ENCODE measurements around the gene PTGDS.
A peak's percentile ranks its signal among the peaks of the same experiment; 100 is the strongest.

PTGDS gene

DNA sequence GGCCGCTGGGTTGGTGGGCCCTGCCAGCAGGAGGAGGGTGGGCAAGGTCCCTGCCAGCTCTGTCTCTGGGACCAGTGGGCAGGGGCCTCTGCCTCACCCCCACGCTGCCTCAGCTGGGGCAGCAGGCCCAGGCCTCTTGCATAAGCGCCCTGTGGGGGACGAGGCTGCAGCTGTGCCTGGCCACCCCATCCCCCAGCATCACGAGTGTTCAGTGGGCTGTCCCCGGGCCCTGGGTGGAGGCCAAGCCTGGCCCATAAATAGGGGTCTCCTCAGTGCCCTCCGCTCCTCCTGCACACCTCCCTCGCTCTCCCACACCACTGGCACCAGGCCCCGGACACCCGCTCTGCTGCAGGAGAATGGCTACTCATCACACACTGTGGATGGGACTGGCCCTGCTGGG, at the start of gene PTGDS:
TSS of gene PTGDS (plus strand) at position 282 of the 400 bp plus-strand sequence. CDS start at position 357, 75 bp downstream.
- H3K9me3 Mint-ChIP-seq: no peaks in the 10 kb centered on the region
- no peaks in the 10 kb centered on the region for H3K27me3 Mint-ChIP-seq
- H3K4me3 Mint-ChIP-seq: no peak within 1 kb of the TSS
- H3K36me3 Mint-ChIP-seq (ENCODE audit: low read depth): no peaks in the 10 kb centered on the region
- no peak within 1 kb of the TSS for H3K27ac Mint-ChIP-seq
- H3K4me1 Mint-ChIP-seq (ENCODE audit: low read depth): peaks cover 17% of the 10 kb centered on the region

DNA sequence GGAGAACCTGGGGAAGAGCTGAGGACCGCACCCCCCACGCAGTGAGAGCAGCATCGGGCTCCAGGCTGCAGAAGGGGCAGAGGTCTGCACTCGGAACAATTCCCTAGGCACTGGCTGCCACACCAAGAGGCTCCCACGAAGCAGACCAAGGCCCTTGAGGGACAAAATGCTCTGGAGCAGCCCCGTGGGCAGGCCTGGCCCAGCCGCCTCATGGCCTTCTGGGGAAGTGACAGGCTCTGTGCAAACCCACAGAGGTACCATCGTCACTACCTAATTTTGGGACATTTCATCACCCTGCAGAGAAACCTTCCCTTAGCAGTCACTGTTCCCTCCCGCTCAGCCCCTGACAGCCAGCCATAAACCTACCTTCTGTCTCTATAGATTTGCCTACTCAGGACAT, 48.7 kb upstream of the PTGDS start:
- peaks cover 10% of the 10 kb centered on the region for H3K4me1 Mint-ChIP-seq (ENCODE audit: low read depth)
- no peak overlapping the region for H3K27ac Mint-ChIP-seq
- no peaks in the 10 kb centered on the region for H3K9me3 Mint-ChIP-seq
- peaks cover 44% of the 10 kb centered on the region for H3K36me3 Mint-ChIP-seq (ENCODE audit: low read depth)
- no peaks in the 10 kb centered on the region for H3K27me3 Mint-ChIP-seq
- H3K4me3 Mint-ChIP-seq: no peak overlapping the region

DNA sequence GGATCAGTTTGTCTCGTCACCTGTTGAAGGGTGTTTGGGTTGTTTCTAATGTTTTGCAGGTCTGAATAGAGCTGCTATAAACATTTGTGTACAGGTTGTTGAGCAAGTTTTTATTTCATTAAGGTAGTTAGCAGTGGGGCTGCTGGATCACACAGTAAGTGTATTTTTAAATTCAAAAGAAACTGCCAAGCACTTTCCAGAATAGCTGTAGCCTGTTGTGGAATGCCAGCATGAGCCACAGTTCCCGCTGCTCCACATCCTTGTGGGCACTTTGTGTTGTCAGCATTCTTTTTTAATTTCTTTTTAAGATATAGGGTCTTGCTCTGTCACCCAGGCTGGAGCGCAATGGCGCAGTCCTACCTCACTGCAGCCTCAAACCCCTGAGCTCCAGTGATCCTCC, 47.3 kb upstream of the PTGDS start:
- Mint-ChIP-seq H3K4me3 (no peak overlapping the region), H3K4me1 (ENCODE audit: low read depth) (peaks cover 10% of the 10 kb centered on the region), H3K36me3 (ENCODE audit: low read depth) (peaks cover 40% of the 10 kb centered on the region), H3K27ac (no peak overlapping the region), H3K9me3 (no peaks in the 10 kb centered on the region), H3K27me3 (no peaks in the 10 kb centered on the region)

DNA sequence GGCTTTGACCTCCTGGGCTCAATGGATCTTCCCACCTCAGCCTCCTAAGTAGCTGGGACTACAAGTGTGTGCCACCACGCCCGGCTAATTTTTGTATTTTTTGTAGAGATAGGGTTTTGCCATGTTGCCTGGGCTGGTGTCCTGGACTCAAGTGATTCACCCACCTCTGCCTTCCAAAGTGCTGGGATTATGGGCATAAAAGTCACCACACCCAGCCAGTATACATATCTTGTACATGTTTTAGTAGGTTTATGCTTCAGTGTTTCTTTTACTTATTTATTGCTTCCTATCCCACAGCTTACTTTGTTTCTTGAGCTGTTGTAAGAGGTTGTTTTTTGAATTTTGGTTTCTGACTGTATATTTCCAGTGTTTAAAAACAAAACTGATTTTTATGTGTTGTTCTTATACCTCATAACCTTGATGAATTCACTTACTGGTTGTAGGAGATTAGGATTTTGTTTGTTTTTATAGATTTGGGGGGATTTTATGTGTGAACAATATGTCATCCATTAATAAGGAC, 45.6 kb upstream of the PTGDS start:
- Mint-ChIP-seq H3K27ac (no peak overlapping the region), H3K27me3 (no peaks in the 10 kb centered on the region), H3K9me3 (no peaks in the 10 kb centered on the region), H3K4me3 (no peak overlapping the region), H3K36me3 (ENCODE audit: low read depth) (peaks cover 32% of the 10 kb centered on the region), H3K4me1 (ENCODE audit: low read depth) (peaks cover 10% of the 10 kb centered on the region)

DNA sequence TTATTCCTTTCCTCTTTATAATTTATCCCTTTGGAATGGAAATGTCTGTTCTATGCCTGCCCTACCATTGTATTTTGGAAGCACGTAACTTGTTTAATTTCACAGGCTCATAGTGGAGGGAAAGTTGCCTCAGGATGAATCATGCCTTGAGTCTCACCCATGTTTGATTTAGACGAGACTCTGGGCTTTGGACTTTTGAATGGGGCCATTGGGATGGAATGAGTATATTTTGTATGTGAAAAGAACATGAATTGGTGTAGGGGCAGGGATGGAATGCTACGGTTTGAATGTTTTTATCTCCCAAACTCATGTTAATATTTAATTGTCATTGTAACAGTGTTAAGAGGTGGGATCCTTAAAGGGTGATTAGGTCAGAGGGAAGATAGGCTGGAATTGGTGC, 43.0 kb upstream of the PTGDS start:
- H3K4me1 Mint-ChIP-seq (ENCODE audit: low read depth): peaks cover 10% of the 10 kb centered on the region

DNA sequence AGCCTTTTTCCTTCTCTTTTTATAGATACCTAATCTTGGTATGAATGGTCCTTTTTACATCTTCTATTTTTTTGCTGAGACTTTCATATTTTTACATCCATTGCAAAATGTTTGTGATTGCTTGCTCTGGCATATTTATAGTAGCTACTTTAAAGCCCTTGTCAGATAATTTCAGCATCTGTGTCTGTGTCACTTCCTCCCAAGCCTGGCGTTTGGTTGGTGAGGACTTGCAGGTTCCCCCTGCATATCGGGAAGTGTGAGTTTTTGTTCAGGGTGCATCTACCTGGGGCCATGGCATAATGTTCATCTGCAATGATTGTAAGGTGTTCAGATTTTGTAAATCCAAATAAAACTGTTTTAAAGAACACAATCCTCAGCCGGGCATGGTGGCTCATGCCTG, 41.7 kb upstream of the PTGDS start:
- Mint-ChIP-seq H3K4me1 (ENCODE audit: low read depth) (peaks cover 10% of the 10 kb centered on the region), H3K36me3 (ENCODE audit: low read depth) (peaks cover 26% of the 10 kb centered on the region), H3K27me3 (no peaks in the 10 kb centered on the region), H3K27ac (no peak overlapping the region), H3K9me3 (no peaks in the 10 kb centered on the region), H3K4me3 (no peak overlapping the region)

More for the DNA sequence above, 43.0 kb upstream of the PTGDS start:
- Mint-ChIP-seq H3K4me3 (no peak overlapping the region), H3K9me3 (no peaks in the 10 kb centered on the region), H3K36me3 (ENCODE audit: low read depth) (peaks cover 29% of the 10 kb centered on the region), H3K27me3 (no peaks in the 10 kb centered on the region), H3K27ac (no peak overlapping the region)

DNA sequence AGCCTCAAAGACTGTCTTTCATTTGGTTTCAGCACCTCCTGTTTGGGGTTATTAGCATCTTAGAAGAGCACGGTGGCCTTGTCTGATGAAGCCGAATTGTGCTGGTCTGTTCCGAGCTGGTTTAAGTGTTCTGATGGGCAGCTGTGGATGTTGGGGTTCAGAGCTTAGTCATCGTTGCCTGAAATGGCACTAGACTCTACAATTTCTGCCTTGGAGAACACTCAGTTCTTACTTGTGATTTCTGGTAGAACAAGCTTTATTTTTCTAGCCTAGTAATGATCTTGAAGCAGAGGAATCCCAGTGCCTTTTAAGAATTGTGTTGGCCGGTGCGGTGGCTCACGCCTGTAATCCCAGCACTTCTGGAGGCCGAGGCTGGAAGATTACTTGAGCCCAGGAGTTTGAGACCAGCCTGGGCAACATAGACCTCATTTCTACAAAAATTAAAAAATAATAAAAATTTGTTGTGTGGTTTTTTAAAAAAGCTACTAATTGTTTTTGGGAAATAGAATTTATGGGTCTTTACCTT, 40.6 kb upstream of the PTGDS start:
- Mint-ChIP-seq H3K27ac (no peak overlapping the region), H3K4me3 (no peak overlapping the region), H3K27me3 (no peaks in the 10 kb centered on the region), H3K4me1 (ENCODE audit: low read depth) (peaks cover 9% of the 10 kb centered on the region), H3K9me3 (no peaks in the 10 kb centered on the region), H3K36me3 (ENCODE audit: low read depth) (peaks cover 30% of the 10 kb centered on the region)

DNA sequence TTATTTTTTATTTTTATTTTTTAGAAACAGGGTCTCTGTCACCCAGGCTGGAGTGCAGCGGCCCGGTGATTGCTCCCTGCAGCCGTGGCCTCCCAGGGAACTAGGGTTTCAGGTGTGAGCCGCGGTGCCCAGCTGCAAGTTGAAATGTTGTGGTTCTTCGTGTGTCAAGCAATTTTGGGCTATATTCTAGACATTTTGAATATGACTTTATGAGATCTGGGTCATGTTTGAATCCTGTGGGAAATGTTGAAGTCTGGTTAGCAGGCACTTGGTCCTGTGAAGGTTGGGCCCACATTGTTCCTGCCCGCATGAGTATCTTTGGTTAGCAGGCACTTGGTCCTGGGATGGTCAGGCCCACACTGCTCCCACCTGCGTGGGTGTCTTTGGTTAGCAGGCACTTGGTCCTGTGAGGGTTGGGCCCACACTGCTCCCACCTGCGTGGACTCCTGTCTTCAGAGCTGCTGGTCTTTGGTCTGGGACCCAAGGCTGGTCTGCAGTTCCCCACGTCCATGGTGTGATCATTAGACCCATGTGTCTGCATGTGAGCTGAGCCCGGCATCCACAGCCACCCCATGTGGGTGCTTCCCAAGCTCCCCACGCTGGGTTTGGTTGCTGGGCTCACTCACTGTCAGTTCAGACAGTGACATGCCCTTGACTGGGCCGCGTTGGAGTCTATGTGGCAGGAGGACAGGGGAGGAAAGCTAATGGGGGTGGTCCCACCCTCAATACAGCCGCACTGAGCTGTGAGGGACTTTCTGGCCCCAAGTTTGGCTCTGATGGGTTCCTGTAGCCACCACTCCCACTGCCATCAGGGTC, 39.9 kb upstream of the PTGDS start:
- H3K4me3 Mint-ChIP-seq: no peak overlapping the region
- H3K9me3 Mint-ChIP-seq: no peaks in the 10 kb centered on the region

DNA sequence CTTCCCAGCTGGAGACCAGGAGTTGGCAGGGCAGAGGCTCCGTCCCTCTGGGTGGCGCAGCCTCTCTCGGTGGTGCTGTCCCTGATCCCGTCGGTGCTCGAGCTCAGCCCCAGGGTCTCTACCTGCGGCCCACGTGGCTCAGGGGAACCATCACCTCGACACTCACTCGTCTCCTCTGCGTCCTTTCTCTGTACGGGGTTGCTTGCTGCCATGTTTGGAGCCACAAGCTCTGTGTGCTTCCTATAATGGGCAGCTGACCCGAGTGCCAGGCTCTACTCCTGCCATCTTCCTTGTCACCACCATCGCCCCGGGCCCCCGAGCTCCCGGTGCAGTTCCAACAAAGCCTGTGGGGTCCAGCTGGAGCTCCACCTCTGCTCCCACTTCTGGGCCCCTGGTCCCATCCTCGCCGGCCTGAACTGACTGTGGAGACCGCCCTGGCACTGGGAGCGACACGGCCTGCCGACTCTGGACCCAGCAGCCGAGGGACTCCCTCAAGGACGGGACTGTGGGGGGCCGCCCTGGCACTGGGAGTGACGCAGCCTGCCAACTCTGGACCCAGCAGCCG, 37.8 kb upstream of the PTGDS start:
- no peak overlapping the region for H3K4me3 Mint-ChIP-seq
- peaks cover 23% of the 10 kb centered on the region for H3K36me3 Mint-ChIP-seq (ENCODE audit: low read depth)
- H3K27ac Mint-ChIP-seq: no peak overlapping the region
- no peaks in the 10 kb centered on the region for H3K27me3 Mint-ChIP-seq
- no peaks in the 10 kb centered on the region for H3K9me3 Mint-ChIP-seq
- peaks cover 6% of the 10 kb centered on the region for H3K4me1 Mint-ChIP-seq (ENCODE audit: low read depth)

More for the DNA sequence above, 39.9 kb upstream of the PTGDS start:
- Mint-ChIP-seq H3K27me3 (no peaks in the 10 kb centered on the region), H3K4me1 (ENCODE audit: low read depth) (peaks cover 5% of the 10 kb centered on the region), H3K27ac (no peak overlapping the region), H3K36me3 (ENCODE audit: low read depth) (peaks cover 34% of the 10 kb centered on the region)

DNA sequence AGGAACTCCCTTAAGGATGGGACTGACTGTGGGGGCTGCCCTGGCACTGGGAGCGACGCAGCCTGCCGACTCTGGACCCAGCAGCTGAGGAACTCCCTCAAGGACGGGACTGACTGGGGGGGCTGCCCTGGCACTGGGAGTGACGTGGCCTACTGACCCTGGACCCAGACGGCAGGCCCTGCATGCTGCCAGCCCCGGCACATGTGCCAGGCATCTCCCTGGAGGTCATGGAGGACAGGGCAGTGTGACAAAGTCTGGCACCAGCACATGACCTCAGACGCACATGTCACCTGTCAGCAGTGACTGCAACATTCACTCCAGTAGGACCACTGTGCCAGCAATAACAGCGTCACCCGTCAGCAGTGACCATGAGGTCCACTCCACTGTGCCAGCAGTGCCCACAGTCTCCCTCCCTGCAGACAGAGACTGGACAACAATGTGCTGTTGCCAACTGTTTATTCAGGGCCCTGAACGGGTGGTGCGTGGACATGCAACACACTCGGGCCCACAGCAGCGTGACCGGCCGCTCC, 37.2 kb upstream of the PTGDS start:
- peaks cover 9% of the 10 kb centered on the region for H3K4me1 Mint-ChIP-seq (ENCODE audit: low read depth)
- H3K27me3 Mint-ChIP-seq: no peaks in the 10 kb centered on the region
- no peaks in the 10 kb centered on the region for H3K9me3 Mint-ChIP-seq
- no peak overlapping the region for H3K27ac Mint-ChIP-seq
- H3K36me3 Mint-ChIP-seq (ENCODE audit: low read depth): peaks cover 23% of the 10 kb centered on the region
- no peak overlapping the region for H3K4me3 Mint-ChIP-seq

DNA sequence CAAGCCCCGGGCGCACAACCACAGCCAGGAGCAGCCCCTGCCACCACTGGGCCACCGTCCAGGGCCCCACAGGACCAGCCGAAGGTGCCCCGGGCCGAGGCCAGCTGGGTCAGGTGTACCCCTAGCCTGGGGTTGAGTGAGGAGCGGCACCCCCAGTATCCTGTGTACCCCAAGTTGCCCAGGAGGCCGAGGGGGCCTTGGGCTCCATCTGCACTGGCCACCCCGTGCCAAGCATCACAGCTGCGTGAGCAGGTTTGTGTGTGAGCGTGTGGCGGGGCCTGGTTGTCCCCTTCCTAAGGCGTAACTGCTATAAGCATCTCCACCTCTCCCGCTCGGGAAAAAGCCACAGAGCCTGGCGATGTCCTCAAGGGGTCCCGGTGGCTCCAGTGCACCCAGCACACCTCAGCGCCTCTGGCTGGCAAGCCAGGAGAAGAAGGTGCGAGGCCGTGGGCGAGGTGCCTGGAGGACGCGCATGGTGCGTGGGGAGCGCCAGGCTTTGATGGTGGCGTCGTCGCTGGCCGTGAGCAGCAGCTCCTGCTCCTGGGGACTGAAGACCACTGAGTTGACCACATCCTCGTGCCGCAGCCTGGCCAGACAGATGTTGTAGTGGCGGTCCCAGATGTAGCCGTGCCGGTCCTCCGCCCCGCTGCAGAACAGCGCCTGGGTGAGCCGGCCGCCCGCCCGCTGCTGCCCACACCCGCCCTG, 36.6 kb upstream of the PTGDS start:
- H3K27me3 Mint-ChIP-seq: no peaks in the 10 kb centered on the region
- H3K4me3 Mint-ChIP-seq: no peak overlapping the region
- peaks cover 9% of the 10 kb centered on the region for H3K4me1 Mint-ChIP-seq (ENCODE audit: low read depth)
- H3K9me3 Mint-ChIP-seq: no peaks in the 10 kb centered on the region
- no peak overlapping the region for H3K27ac Mint-ChIP-seq
- H3K36me3 Mint-ChIP-seq (ENCODE audit: low read depth): peaks cover 23% of the 10 kb centered on the region

DNA sequence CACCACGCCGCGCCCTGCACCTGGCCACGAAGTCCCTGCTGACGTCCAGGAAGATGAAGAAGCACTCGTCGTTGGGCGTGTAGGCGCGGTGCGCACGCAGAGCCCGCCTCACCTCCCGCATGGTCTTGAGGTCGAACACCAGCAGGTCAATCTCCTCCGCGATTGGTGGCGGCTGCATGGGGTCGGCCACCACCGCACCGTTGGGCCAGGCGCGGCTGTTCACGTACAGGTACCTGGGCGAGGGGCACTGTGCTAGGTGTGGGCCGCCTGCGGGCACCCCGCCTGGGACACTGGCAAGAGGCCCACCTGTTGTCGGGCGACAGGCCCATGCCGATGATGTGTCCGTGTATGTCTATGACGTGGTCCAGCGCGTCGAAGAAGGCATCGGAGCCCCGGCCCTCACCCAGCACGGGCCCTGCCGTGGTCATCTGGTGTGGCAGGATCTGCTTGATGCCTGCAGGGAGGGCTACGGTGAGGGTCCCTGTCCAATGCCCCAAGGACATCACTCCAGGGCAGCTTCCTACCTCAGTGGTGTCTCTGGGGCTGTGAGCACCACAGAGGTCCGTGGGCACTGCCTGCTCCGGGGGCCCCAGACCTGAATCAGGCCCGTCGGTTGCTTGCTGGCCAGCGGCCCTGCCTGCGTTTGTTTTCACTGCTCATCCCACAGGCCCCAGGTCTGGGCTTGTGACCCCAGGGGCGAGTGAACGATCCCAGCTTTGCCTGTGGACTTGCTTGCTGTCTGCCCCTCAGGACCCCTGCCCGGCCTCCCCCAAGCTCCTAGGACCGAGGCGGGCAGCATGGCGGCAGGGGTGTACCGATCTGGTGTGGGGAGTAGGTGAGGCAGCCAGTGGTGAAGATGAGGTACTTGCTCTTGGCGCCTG, 35.8 kb upstream of the PTGDS start:
- Mint-ChIP-seq H3K4me1 (ENCODE audit: low read depth) (peaks cover 9% of the 10 kb centered on the region), H3K9me3 (no peaks in the 10 kb centered on the region), H3K4me3 (no peak overlapping the region), H3K27ac (no peak overlapping the region), H3K27me3 (no peaks in the 10 kb centered on the region), H3K36me3 (ENCODE audit: low read depth) (peaks cover 23% of the 10 kb centered on the region)

DNA sequence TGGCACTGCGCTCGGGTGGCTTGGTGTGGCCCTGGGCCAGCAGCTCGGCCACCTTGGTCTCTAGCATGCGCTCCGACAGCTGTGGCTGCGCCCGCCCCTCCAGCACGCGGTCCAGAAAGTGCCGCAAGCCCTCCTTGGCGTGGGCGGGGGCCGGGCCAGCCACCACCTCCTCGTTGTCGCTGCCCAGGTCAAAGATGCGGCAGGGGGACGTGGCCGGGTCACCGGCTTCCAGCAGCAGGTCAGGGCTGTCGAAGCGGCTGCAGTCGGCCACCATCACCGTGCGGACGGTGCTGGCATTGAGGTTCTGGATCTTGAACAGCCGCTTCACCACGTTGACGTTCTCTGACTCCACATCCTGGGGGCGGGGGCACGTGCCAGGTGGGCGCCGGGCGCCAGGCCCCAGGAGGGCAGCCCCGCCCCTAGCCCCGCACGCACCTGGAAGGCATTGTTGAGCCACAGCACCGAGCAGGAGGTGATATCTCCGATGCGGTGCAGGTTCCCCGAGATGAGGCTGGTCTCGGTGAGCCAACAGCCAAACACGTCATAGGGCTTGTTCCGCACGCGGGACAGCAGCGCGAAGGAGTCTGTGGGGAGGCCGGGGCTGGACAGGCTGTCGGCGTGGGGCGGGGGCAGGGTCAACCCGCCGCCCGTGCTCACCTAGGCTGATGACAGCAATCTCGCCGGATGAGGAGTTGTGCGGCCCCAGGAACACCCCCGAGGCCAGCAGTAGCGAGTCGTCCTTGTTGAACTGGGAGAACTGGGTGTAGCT, 35.0 kb upstream of the PTGDS start:
- Mint-ChIP-seq H3K4me1 (ENCODE audit: low read depth) (peaks cover 9% of the 10 kb centered on the region), H3K36me3 (ENCODE audit: low read depth) (peaks cover 21% of the 10 kb centered on the region), H3K9me3 (no peaks in the 10 kb centered on the region), H3K27me3 (no peaks in the 10 kb centered on the region), H3K4me3 (peak overlapping the region; percentile 20), H3K27ac (no peak overlapping the region)
